HUES6 (cell line): ENCODE results near the gene MTA1.

Experiments used
- H3K27ac ChIP-seq: 2 replicates; pipeline ENCODE4 v1.7.0; 2013; ENCODE audit warnings: low read depth, mild to moderate bottlenecking, low read length, inconsistent platforms
- H3K27me3 ChIP-seq: 2 replicates; pipeline ENCODE4 v1.6.1; 2013; ENCODE audit warnings: low read length; ENCODE audit not compliant: control insufficient read depth, insufficient read depth
- H3K36me3 ChIP-seq: 2 replicates; pipeline ENCODE4 v1.6.1; 2013; ENCODE audit warnings: low read length; ENCODE audit not compliant: control insufficient read depth, insufficient read depth
- H3K4me1 ChIP-seq: 2 replicates; pipeline ENCODE4 v1.6.1; 2013; ENCODE audit warnings: low read length; ENCODE audit not compliant: control insufficient read depth, insufficient read depth
- H3K4me3 ChIP-seq: 2 replicates; pipeline ENCODE4 v1.5.1; 2013; ENCODE audit warnings: low read depth, low read length
- H3K9ac ChIP-seq: one replicate; pipeline ENCODE4 v1.6.1; 2013; ENCODE audit warnings: mild to moderate bottlenecking, low read length
- H3K9me3 ChIP-seq: 2 replicates; pipeline ENCODE4 v1.6.1; 2013; ENCODE audit warnings: low read depth, low read length; ENCODE audit not compliant: control insufficient read depth, insufficient read depth

MTA1 gene

GRCh38 chr14:105419195-105420091, at the start of gene MTA1:
Gene MTA1, plus strand, starts transcription at chr14:105419827. Its CDS starts 209 bp downstream, at chr14:105420036.
- Histone ChIP-seq H3K4me1 (peaks cover 26% of the 10 kb centered on the region), H3K27me3 (peaks cover 9% of the 10 kb centered on the region), H3K36me3 (peaks cover 4% of the 10 kb centered on the region), H3K9ac (peak within 1 kb of the TSS; percentile 87), H3K4me3 (peak within 1 kb of the TSS; percentile 85), H3K9me3 (no peaks in the 10 kb centered on the region), H3K27ac (peak within 1 kb of the TSS; percentile 86)

- H3K27me3 ChIP-seq: no peaks in the 10 kb centered on the region
- H3K4me1 ChIP-seq: no peaks in the 10 kb centered on the region
- H3K9me3 ChIP-seq: no peaks in the 10 kb centered on the region
- H3K4me3 ChIP-seq: no peak overlapping the region
- no peak overlapping the region for H3K9ac ChIP-seq
- no peak overlapping the region for H3K27ac ChIP-seq
- no peaks in the 10 kb centered on the region for H3K36me3 ChIP-seq
These were observed 45.2 kb upstream of the MTA1 start for GRCh38 chr14:105374389-105374788.

- no peaks in the 10 kb centered on the region for H3K4me1 ChIP-seq
- no peak overlapping the region for H3K4me3 ChIP-seq
- no peak overlapping the region for H3K9ac ChIP-seq
- H3K36me3 ChIP-seq: peaks cover 6% of the 10 kb centered on the region
- H3K27ac ChIP-seq: no peak overlapping the region
- H3K9me3 ChIP-seq: no peaks in the 10 kb centered on the region
- H3K27me3 ChIP-seq: no peaks in the 10 kb centered on the region
These were observed 44.0 kb upstream of the MTA1 start for GRCh38 chr14:105375635-105376057.

GRCh38 chr14:105376521-105377440, 42.8 kb upstream of the MTA1 start:
- H3K9ac ChIP-seq: no peak overlapping the region
- H3K27me3 ChIP-seq: no peaks in the 10 kb centered on the region
- peaks cover 6% of the 10 kb centered on the region for H3K36me3 ChIP-seq
- no peaks in the 10 kb centered on the region for H3K9me3 ChIP-seq
- no peak overlapping the region for H3K4me3 ChIP-seq
- no peaks in the 10 kb centered on the region for H3K4me1 ChIP-seq
- H3K27ac ChIP-seq: no peak overlapping the region

- Histone ChIP-seq H3K27me3 (no peaks in the 10 kb centered on the region), H3K9me3 (no peaks in the 10 kb centered on the region), H3K4me1 (no peaks in the 10 kb centered on the region), H3K9ac (no peak overlapping the region), H3K36me3 (peaks cover 12% of the 10 kb centered on the region), H3K4me3 (no peak overlapping the region), H3K27ac (no peak overlapping the region)
These were observed 42.0 kb upstream of the MTA1 start for GRCh38 chr14:105377555-105378182.

GRCh38 chr14:105378199-105378598, 41.4 kb upstream of the MTA1 start:
- Histone ChIP-seq H3K9ac (no peak overlapping the region), H3K36me3 (peaks cover 17% of the 10 kb centered on the region), H3K4me1 (no peaks in the 10 kb centered on the region), H3K9me3 (no peaks in the 10 kb centered on the region), H3K27me3 (no peaks in the 10 kb centered on the region), H3K4me3 (no peak overlapping the region), H3K27ac (no peak overlapping the region)

GRCh38 chr14:105378873-105379685, 40.5 kb upstream of the MTA1 start:
- Histone ChIP-seq H3K27ac (no peak overlapping the region), H3K27me3 (no peaks in the 10 kb centered on the region), H3K9ac (no peak overlapping the region), H3K4me1 (no peaks in the 10 kb centered on the region), H3K36me3 (peaks cover 25% of the 10 kb centered on the region), H3K4me3 (no peak overlapping the region), H3K9me3 (no peaks in the 10 kb centered on the region)

- H3K36me3 ChIP-seq: peaks cover 32% of the 10 kb centered on the region
- H3K9me3 ChIP-seq: no peaks in the 10 kb centered on the region
- no peaks in the 10 kb centered on the region for H3K4me1 ChIP-seq
These were observed 39.7 kb upstream of the MTA1 start for GRCh38 chr14:105379946-105380345.

GRCh38 chr14:105380756-105381155, 38.9 kb upstream of the MTA1 start:
- H3K27me3 ChIP-seq: no peaks in the 10 kb centered on the region
- H3K4me3 ChIP-seq: no peak overlapping the region

More at GRCh38 chr14:105379946-105380345, 39.7 kb upstream of the MTA1 start:
- Histone ChIP-seq H3K27ac (no peak overlapping the region), H3K27me3 (no peaks in the 10 kb centered on the region), H3K4me3 (no peak overlapping the region), H3K9ac (no peak overlapping the region)

More at GRCh38 chr14:105380756-105381155, 38.9 kb upstream of the MTA1 start:
- Histone ChIP-seq H3K27ac (no peak overlapping the region), H3K9ac (no peak overlapping the region), H3K36me3 (peaks cover 39% of the 10 kb centered on the region), H3K9me3 (no peaks in the 10 kb centered on the region), H3K4me1 (no peaks in the 10 kb centered on the region)
